IMR-90 (cell line): ENCODE data around the gene RPS6KA4. TPM values are rescaled to one million over a fixed set of nuclear protein-coding genes. Genes with fewer than 3 reads are reported as not detected.

Experiments
- MAFK ChIP-seq: IDR thresholded peaks from 2 replicates; pipeline ENCODE4 v1.6.1; 2012; ENCODE audit warnings: low read depth, low read length, improper control_type of control experiment
- POLR2A ChIP-seq: IDR thresholded peaks from 2 replicates; pipeline ENCODE4 v1.6.1; 2012; ENCODE audit warnings: mild to moderate bottlenecking, low read depth, low read length
- RAD21 ChIP-seq: IDR thresholded peaks from 2 replicates; pipeline ENCODE4 v1.6.1; 2012; ENCODE audit warnings: low read length, improper control_type of control experiment
- USF2 ChIP-seq: fragments of 150-350 bp; IDR thresholded peaks from 2 replicates; pipeline ENCODE4 v1.6.1; 2017; ENCODE audit warnings: mild to moderate bottlenecking, antibody characterized with exemption, low read length, low read depth
- polyA plus RNA-seq, 3 experiments: library from polyadenylated mRNA; depleted of rRNA; stranded (reverse); fragments of >200 nt; gene quantifications; 2 replicates each; pipeline ENCODE4 v1.2.3, GENCODE V29; 2012; ENCODE audit warnings: low replicate concordance in 1 of 3
- total RNA-seq: library from RNA; depleted of rRNA; stranded (reverse); fragments of >200 nt; gene quantifications from 2 replicates; pipeline ENCODE4 v1.2.3, GENCODE V29; 2012

Gene RPS6KA4
- total and polyA plus RNA-seq, 2 of the 4 experiments (the other 2 are of a cell fraction), result 38.8 to 52.9 TPM

GRCh38 chr11:64341851-64342791 is 16.8 kb upstream of the RPS6KA4 start (continued):
- TF ChIP-seq USF2 (no peak), RAD21 (peak; percentile 30), POLR2A (no peak), MAFK (no peak)
